DMS114 treated with DMSO at 0.1 percent for 48 hours (cell line): ENCODE results near the gene HS6ST2.
A peak's percentile ranks its signal among the peaks of the same experiment; 100 is the strongest.

Experiments
- DNase-seq: peaks from one replicate; lab custom pipeline; 2025; ENCODE audit not compliant: unreplicated experiment; lab: John Stamatoyannopoulos, UW

HS6ST2 gene

GRCh38 chrX:132624466-132624865 lies 334.0 kb downstream of the HS6ST2 start:
- no peak for DNase-seq

GRCh38 chrX:132623942-132624341 lies 334.5 kb downstream of the HS6ST2 start:
- DNase-seq = no peak

- DNase-seq = no peak
Observed at GRCh38 chrX:132623300-132623699, 335.1 kb downstream of the HS6ST2 start.

GRCh38 chrX:132622130-132622529 lies 336.3 kb downstream of the HS6ST2 start:
- no peak for DNase-seq

- no peak for DNase-seq
Observed at GRCh38 chrX:132618810-132619209, 339.6 kb downstream of the HS6ST2 start.

GRCh38 chrX:132615391-132616131 lies 342.9 kb downstream of the HS6ST2 start:
- peak; percentile 0 for DNase-seq

- no peak for DNase-seq
Observed at GRCh38 chrX:132614297-132614696, 344.1 kb downstream of the HS6ST2 start.

- DNase-seq = no peak
Observed at GRCh38 chrX:132613801-132614200, 344.6 kb downstream of the HS6ST2 start.

GRCh38 chrX:132612821-132613564 lies 345.4 kb downstream of the HS6ST2 start:
- peak; percentile 4 for DNase-seq

GRCh38 chrX:132610536-132610935 lies 347.9 kb downstream of the HS6ST2 start:
- no peak for DNase-seq

- DNase-seq = no peak
Observed at GRCh38 chrX:132609362-132609848, 349.0 kb downstream of the HS6ST2 start.

- DNase-seq = no peak
Observed at GRCh38 chrX:132603700-132604286, 354.6 kb downstream of the HS6ST2 start.

GRCh38 chrX:132602701-132603100 lies 355.7 kb downstream of the HS6ST2 start:
- DNase-seq = no peak

- DNase-seq = no peak
Observed at GRCh38 chrX:132594999-132595398, 363.4 kb downstream of the HS6ST2 start.

GRCh38 chrX:132594129-132594528 lies 364.3 kb downstream of the HS6ST2 start:
- no peak for DNase-seq

- no peak for DNase-seq
Observed at GRCh38 chrX:132592880-132593279, 365.5 kb downstream of the HS6ST2 start.

- DNase-seq = no peak
Observed at GRCh38 chrX:132591719-132592275, 366.6 kb downstream of the HS6ST2 start.

GRCh38 chrX:132590350-132591026 lies 367.9 kb downstream of the HS6ST2 start:
- no peak for DNase-seq

GRCh38 chrX:132584936-132585335 lies 373.5 kb downstream of the HS6ST2 start:
- no peak for DNase-seq

GRCh38 chrX:132576939-132577338 lies 381.5 kb downstream of the HS6ST2 start:
- DNase-seq = no peak
